Keratinocyte (primary cell): ENCODE results near the gene ASB16. TPM values are rescaled to one million over a fixed set of nuclear protein-coding genes. Genes with fewer than 3 reads are reported as not detected.

Experiments used
- DNase-seq: peaks from one replicate; pipeline ENCODE4 v3.0.0-alpha.2; 2011; ENCODE audit warnings: low read depth, missing footprints, low spot score
- FAIRE-seq: peaks from 2 replicates; lab custom pipeline; 2011; peaks lifted over from hg19 to GRCh38; lab: Jason Lieb, UNC
- H2AFZ ChIP-seq: 2 replicates; pipeline ENCODE4 v1.6.0; 2012; ENCODE audit warnings: low read length, control low read depth, inconsistent platforms; ENCODE audit not compliant: control insufficient read depth
- H3K27ac ChIP-seq: 2 replicates; pipeline ENCODE4 v1.5.1; 2011; ENCODE audit warnings: low read length; ENCODE audit not compliant: control insufficient read depth, insufficient read depth
- H3K27me3 ChIP-seq: 3 replicates; pipeline ENCODE4 v1.6.0; 2011; ENCODE audit warnings: low read length; ENCODE audit not compliant: control insufficient read depth, insufficient read depth; ENCODE audit errors: extremely low read depth
- H3K36me3 ChIP-seq, 2 experiments: 2 replicates in 1 of 2; 3 replicates in 1 of 2; pipeline ENCODE4 v1.5.1; 2011; ENCODE audit warnings: low read length in 2 of 2, mild to moderate bottlenecking in 1 of 2; ENCODE audit not compliant: control insufficient read depth in 2 of 2, insufficient read depth in 2 of 2; ENCODE audit errors: extremely low read depth in 1 of 2
- H3K4me1 ChIP-seq: 3 replicates; pipeline ENCODE4 v1.5.1; 2011; ENCODE audit warnings: low read length; ENCODE audit not compliant: control insufficient read depth, insufficient read depth; ENCODE audit errors: extremely low read depth
- H3K4me2 ChIP-seq: 3 replicates; pipeline ENCODE4 v1.6.0; 2011; ENCODE audit warnings: low read depth, low read length; ENCODE audit not compliant: control insufficient read depth, insufficient read depth; ENCODE audit errors: extremely low read depth
- H3K4me3 ChIP-seq, 3 experiments: fragments of 200-600 bp in 1 of 3; sonication (generic) in 1 of 3; 2 replicates in 2 of 3; 3 replicates in 1 of 3; pipeline ENCODE4 v1.5.1; 2011 to 2016; ENCODE audit warnings: low read length in 3 of 3, mild to moderate bottlenecking in 3 of 3, control low read depth in 2 of 3, inconsistent platforms in 1 of 3, low read depth in 1 of 3, mixed read lengths in 1 of 3, mixed run types in 1 of 3, moderate library complexity in 1 of 3; ENCODE audit not compliant: control insufficient read depth in 2 of 3, insufficient read depth in 2 of 3; ENCODE audit errors: extremely low read depth in 1 of 3
- H3K79me2 ChIP-seq: 2 replicates; pipeline ENCODE4 v1.6.0; 2012; ENCODE audit warnings: low read length; ENCODE audit not compliant: control insufficient read depth, insufficient read depth
- H3K9ac ChIP-seq: 3 replicates; pipeline ENCODE4 v1.6.0; 2011; ENCODE audit warnings: low read length; ENCODE audit not compliant: control insufficient read depth, insufficient read depth; ENCODE audit errors: extremely low read depth
- H3K9me1 ChIP-seq: 3 replicates; pipeline ENCODE4 v1.6.0; 2011; ENCODE audit warnings: low read length; ENCODE audit not compliant: control insufficient read depth, insufficient read depth; ENCODE audit errors: extremely low read depth
- H3K9me3 ChIP-seq: 2 replicates; pipeline ENCODE4 v1.5.1; 2012; ENCODE audit warnings: low read depth, low read length; ENCODE audit not compliant: control insufficient read depth
- H4K20me1 ChIP-seq: 3 replicates; pipeline ENCODE4 v1.6.0; 2011; ENCODE audit warnings: low read length; ENCODE audit not compliant: control insufficient read depth, insufficient read depth; ENCODE audit errors: extremely low read depth
- EZH2 ChIP-seq: IDR thresholded peaks from one replicate; pipeline ENCODE4 v1.6.1; 2012; ENCODE audit warnings: inconsistent platforms, mild to moderate bottlenecking, low read length, moderate library complexity
- dilution Hi-C: fragments of 300-500 bp; cut with MboI; formaldehyde crosslinking; loops from one replicate; pipeline ENCODE4 v1.7.0; 2020; ENCODE audit warnings: low sequenced_read_pairs; ENCODE audit not compliant: extremely low pct_ligation_motif_present
- polyA plus RNA-seq, 5 experiments: library from polyadenylated mRNA; depleted of rRNA in 3 of 5; stranded (reverse) in 3 of 5; stranded (forward) in 1 of 5; unstranded in 1 of 5; fragments of >200 nt; gene quantifications; 1 replicate in 1 of 5; 2 replicates in 3 of 5; 3 replicates in 1 of 5; pipeline versions ENCODE4 v1.2.1 to v1.2.3, GENCODE V29; 2011 to 2012; ENCODE audit warnings: missing spikeins in 2 of 5, low read depth in 1 of 5, low replicate concordance in 1 of 5
- TF ChIP-seq, protein P1 (sequence below), 3 experiments: IDR thresholded peaks in 1 of 3; conservative IDR thresholded peaks in 1 of 3; optimal IDR thresholded peaks in 1 of 3; 2 replicates in 2 of 3; 3 replicates in 1 of 3; pipeline versions ENCODE3 to v1.5.1; 2011; ENCODE audit warnings: low read length in 3 of 3, mild to moderate bottlenecking in 3 of 3, moderate library complexity in 2 of 3, control low read depth in 1 of 3, inconsistent platforms in 1 of 3; ENCODE audit not compliant: insufficient read depth in 2 of 3; ENCODE audit errors: extremely low read depth in 1 of 3

ASB16 gene
- polyA plus RNA-seq, 1 donor (not counting 4 experiments of a cell fraction or from before 2014, with no cell fraction given) = not detected

DNA sequence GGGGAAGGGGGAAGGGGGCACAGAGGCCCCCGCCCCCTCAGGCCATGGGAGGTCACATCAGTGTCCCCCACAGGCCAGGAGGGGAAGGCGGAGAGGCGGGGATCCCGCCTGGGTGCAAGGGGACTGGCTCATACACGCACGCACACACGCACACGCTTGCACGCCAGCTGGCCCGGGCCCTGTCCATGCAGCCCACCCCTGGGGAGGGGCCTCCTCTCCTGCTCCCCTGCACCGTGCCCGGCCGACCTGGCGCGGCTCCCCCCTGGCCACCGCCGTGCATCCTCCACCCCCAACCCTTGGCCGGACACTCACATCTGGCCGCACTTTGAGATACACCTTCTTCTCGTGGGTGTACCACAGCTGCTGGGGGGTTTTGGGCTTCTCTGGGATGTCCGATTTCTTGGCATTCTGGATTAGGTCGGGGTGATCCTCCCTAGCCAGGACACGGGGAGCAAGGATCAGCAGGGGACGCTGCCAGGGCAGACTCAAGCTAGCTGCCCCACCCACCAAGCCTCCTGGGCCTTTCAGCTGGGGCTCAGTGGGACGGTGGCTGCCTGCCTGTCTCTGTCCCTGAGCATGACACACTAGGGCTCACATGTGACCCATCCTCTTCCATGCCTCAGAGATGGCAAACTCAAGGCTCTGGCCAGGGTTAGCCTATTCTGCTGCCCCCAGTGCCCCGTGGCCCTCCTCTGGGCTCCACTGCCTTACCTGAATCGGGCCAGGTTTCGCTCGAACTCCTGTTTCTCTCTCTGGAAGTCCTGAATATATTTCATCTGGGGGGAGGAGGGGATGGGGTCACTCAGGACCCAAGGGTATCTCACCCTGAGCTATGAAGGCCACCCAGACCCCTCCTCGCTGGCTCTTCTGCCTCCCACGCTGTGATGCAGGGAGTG lies 42.3 kb downstream of the ASB16 start:
- H2AFZ ChIP-seq = no peak overlapping the region
- FAIRE-seq (no peak), DNase-seq (no peak)
- TF ChIP-seq, protein P1, sequence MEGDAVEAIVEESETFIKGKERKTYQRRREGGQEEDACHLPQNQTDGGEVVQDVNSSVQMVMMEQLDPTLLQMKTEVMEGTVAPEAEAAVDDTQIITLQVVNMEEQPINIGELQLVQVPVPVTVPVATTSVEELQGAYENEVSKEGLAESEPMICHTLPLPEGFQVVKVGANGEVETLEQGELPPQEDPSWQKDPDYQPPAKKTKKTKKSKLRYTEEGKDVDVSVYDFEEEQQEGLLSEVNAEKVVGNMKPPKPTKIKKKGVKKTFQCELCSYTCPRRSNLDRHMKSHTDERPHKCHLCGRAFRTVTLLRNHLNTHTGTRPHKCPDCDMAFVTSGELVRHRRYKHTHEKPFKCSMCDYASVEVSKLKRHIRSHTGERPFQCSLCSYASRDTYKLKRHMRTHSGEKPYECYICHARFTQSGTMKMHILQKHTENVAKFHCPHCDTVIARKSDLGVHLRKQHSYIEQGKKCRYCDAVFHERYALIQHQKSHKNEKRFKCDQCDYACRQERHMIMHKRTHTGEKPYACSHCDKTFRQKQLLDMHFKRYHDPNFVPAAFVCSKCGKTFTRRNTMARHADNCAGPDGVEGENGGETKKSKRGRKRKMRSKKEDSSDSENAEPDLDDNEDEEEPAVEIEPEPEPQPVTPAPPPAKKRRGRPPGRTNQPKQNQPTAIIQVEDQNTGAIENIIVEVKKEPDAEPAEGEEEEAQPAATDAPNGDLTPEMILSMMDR (optimal IDR thresholded peaks at IDR 0.05 in 1 of 3, IDR thresholded peaks at IDR 0.05 in 1 of 3, conservative IDR thresholded peaks at IDR 0.05 in 1 of 3; ENCODE audit: extremely low read depth in 1 of 3, insufficient read depth in 2 of 3, low read length in 3 of 3) = no peak
- no peak for TF ChIP-seq EZH2
- no peaks in the 10 kb centered on the region for H3K9me3 ChIP-seq
- H3K4me2 ChIP-seq = no peak overlapping the region
- no peak overlapping the region for H3K27ac ChIP-seq
- dilution Hi-C loops = no loop called here
- peaks cover 39% of the 10 kb centered on the region for H3K4me1 ChIP-seq
- peaks cover 42 to 54% of the 10 kb centered on the region in 2 experiments for H3K36me3 ChIP-seq
- H3K9ac ChIP-seq = no peak overlapping the region
- no peaks in the 10 kb centered on the region for H3K9me1 ChIP-seq
- H3K79me2 ChIP-seq = peaks cover 14% of the 10 kb centered on the region
- H3K27me3 ChIP-seq = no peaks in the 10 kb centered on the region
- H3K4me3 ChIP-seq = no peak overlapping the region
- H4K20me1 ChIP-seq = no peaks in the 10 kb centered on the region

DNA sequence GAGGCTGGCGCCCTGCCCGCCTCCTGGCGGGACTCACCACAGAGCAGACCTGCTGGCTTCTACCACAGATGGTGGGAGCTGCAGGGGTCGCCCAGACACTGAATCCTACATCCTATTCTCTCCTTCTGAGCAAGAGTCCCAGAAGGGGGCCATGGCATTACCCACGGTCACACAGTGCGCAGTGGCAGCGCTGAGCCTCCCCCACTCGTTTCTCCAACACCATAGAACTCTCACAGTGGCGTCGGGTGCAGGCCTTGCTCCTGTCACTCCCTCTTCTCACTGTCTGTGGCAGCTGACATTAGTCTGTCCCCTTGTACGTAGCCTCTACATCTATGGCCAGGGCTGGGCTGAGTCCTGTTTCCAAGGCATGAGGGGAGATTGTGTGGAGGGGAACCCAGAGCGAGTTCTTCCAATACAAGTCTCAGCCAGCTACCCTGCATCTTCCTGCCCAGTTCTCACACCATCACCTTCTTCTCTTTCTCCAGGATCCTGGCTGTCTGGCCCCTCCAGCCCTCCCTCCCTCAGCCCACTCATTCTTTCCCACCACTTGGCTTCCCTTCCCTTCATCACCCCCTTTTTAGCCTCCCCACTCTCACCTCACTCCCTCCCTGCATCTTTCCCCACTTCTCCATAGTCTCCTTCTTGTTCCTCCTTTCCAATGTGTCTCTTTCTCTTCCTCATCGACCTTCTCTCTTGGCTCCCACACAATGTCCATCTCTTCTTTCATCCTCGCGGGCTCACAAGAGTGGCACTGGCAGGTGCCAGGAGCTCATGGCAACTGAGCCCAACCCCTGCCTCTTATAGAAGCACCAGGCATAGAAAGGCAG lies 43.1 kb downstream of the ASB16 start:
- no peak overlapping the region for H2AFZ ChIP-seq
- peaks cover 19% of the 10 kb centered on the region for H3K79me2 ChIP-seq
- H3K4me1 ChIP-seq = peaks cover 35% of the 10 kb centered on the region
- no peak overlapping the region for H3K9ac ChIP-seq
- H3K27ac ChIP-seq = no peak overlapping the region
- no peak for FAIRE-seq
- no peak for DNase-seq
- dilution Hi-C loops = no loop called here
- peaks cover 42 to 53% of the 10 kb centered on the region in 2 experiments for H3K36me3 ChIP-seq
- H3K9me1 ChIP-seq = no peaks in the 10 kb centered on the region
- no peaks in the 10 kb centered on the region for H3K9me3 ChIP-seq
- no peak overlapping the region for H3K4me2 ChIP-seq
- no peak for TF ChIP-seq EZH2
- TF ChIP-seq, protein P1 (optimal IDR thresholded peaks at IDR 0.05 in 1 of 3, IDR thresholded peaks at IDR 0.05 in 1 of 3, conservative IDR thresholded peaks at IDR 0.05 in 1 of 3; ENCODE audit: extremely low read depth in 1 of 3, insufficient read depth in 2 of 3, low read length in 3 of 3) = no peak
- no peaks in the 10 kb centered on the region for H3K27me3 ChIP-seq
- no peak overlapping the region for H3K4me3 ChIP-seq
- H4K20me1 ChIP-seq = no peaks in the 10 kb centered on the region
